GM23248 (cell line): ENCODE measurements around the gene SRGN. TPM values are rescaled to one million over a fixed set of nuclear protein-coding genes. Genes with fewer than 3 reads are reported as not detected.

ENCODE experiments used
- DNase-seq: peaks from one replicate; pipeline ENCODE4 v3.0.0-alpha.2; 2015
- H2AFZ ChIP-seq: fragments of 200-600 bp; sonication (generic); 2 replicates; pipeline ENCODE4 v1.6.1; 2016; ENCODE audit warnings: antibody characterized with exemption
- H3F3A ChIP-seq: fragments of 200-600 bp; sonication (generic); 2 replicates; pipeline ENCODE4 v1.6.1; 2016; ENCODE audit warnings: mild to moderate bottlenecking, antibody characterized with exemption, mixed run types; ENCODE audit not compliant: insufficient read depth
- H3K27ac ChIP-seq: fragments of 200-600 bp; sonication (generic); 2 replicates; pipeline ENCODE4 v1.5.1; 2016; ENCODE audit warnings: mild to moderate bottlenecking
- H3K27me3 ChIP-seq: fragments of 200-600 bp; sonication (generic); replicated peaks from 2 replicates; pipeline ENCODE4 v1.6.1; 2016; ENCODE audit warnings: mild to moderate bottlenecking; ENCODE audit not compliant: insufficient read depth
- H3K36me3 ChIP-seq: fragments of 200-600 bp; sonication (generic); 2 replicates; pipeline ENCODE4 v1.6.1; 2016; ENCODE audit warnings: low read depth, mild to moderate bottlenecking
- H3K4me1 ChIP-seq: fragments of 200-600 bp; sonication (generic); 2 replicates; pipeline ENCODE4 v1.6.1; 2016; ENCODE audit warnings: mild to moderate bottlenecking; ENCODE audit not compliant: insufficient read depth
- H3K4me2 ChIP-seq: fragments of 200-600 bp; sonication (generic); one replicate; pipeline ENCODE4 v1.6.1; 2016; ENCODE audit warnings: mild to moderate bottlenecking; ENCODE audit not compliant: unreplicated experiment
- H3K4me3 ChIP-seq: fragments of 200-600 bp; sonication (generic); 2 replicates; pipeline ENCODE4 v1.5.1; 2016; ENCODE audit warnings: mild to moderate bottlenecking
- H3K79me2 ChIP-seq: fragments of 200-600 bp; sonication (generic); 2 replicates; pipeline ENCODE4 v1.6.1; 2016; ENCODE audit warnings: mild to moderate bottlenecking; ENCODE audit not compliant: insufficient read depth
- H3K9ac ChIP-seq: fragments of 200-600 bp; sonication (generic); 2 replicates; pipeline ENCODE4 v1.6.1; 2016; ENCODE audit warnings: mild to moderate bottlenecking
- H3K9me2 ChIP-seq: fragments of 200-600 bp; sonication (generic); 2 replicates; pipeline ENCODE4 v1.6.1; 2016; ENCODE audit warnings: mixed run types, mild to moderate bottlenecking, moderate library complexity; ENCODE audit not compliant: insufficient read depth
- H3K9me3 ChIP-seq: fragments of 200-600 bp; sonication (generic); one replicate; pipeline ENCODE4 v1.6.1; 2017; ENCODE audit warnings: low read depth
- H4K20me1 ChIP-seq: fragments of 200-600 bp; sonication (generic); 2 replicates; pipeline ENCODE4 v1.6.0; 2016; ENCODE audit not compliant: insufficient read depth
- EZH2 ChIP-seq: fragments of 200-600 bp; sonication (generic); IDR thresholded peaks from 2 replicates; pipeline ENCODE4 v1.6.1; 2018; ENCODE audit warnings: antibody characterized with exemption, mild to moderate bottlenecking; ENCODE audit not compliant: insufficient read depth, poor library complexity, severe bottlenecking
- EZH2phosphoT487 ChIP-seq: fragments of 200-600 bp; sonication (generic); IDR thresholded peaks from 2 replicates; pipeline ENCODE4 v1.6.1; 2018; ENCODE audit warnings: antibody characterized with exemption, moderate library complexity, mild to moderate bottlenecking, low read depth; ENCODE audit not compliant: insufficient read depth
- WGBS, 2 experiments: methylation state at CpG; one replicate each; pipeline ENCODE4 v1.1.6; 2015 to 2017; ENCODE audit warnings: low lambda C conversion rate in 2 of 2, low coverage in 1 of 2; ENCODE audit errors: missing lambda C conversion rate in 2 of 2; 5-methylcytosine and 5-hydroxymethylcytosine counted together
- in situ Hi-C: fragments of 300-500 bp; cut with MboI; formaldehyde crosslinking; loops from 2 replicates; pipeline ENCODE4 v1.15.0; 2020
- polyA plus RNA-seq: library from polyadenylated mRNA; unstranded; fragments of >200 nt; fragmentation: Nextera tagmentation; extraction: Ambion mirVana; gene quantifications from 2 replicates; pipeline ENCODE4 v1.2.1, GENCODE V29; 2016
- total RNA-seq: library from RNA; depleted of rRNA; stranded (reverse); fragments of >200 nt; shearing (Covaris generic); gene quantifications from 2 replicates; pipeline ENCODE4 v1.2.3, GENCODE V29; 2014

The SRGN gene
- total and polyA plus RNA-seq, 2 experiments from 2014 or later, result 89.9 to 136 TPM

GRCh38 chr10:69068549-69068948 lies 19.4 kb upstream of the SRGN start:
- in situ Hi-C loops, result no loop called here
- WGBS, 2 experiments, result 94 to 95% methylated on average over 5 of the region's 5 CpGs
- Histone ChIP-seq H3K79me2 (no peaks in the 10 kb centered on the region), H2AFZ (no peak overlapping the region), H3K4me2 (no peak overlapping the region), H3K27me3 (no peaks in the 10 kb centered on the region), H3K4me1 (peaks cover 20% of the 10 kb centered on the region), H3K9me2 (no peaks in the 10 kb centered on the region), H3K9me3 (no peaks in the 10 kb centered on the region), H3K36me3 (no peaks in the 10 kb centered on the region), H3K27ac (no peak overlapping the region), H3F3A (peaks cover 21% of the 10 kb centered on the region), H3K4me3 (no peak overlapping the region), H4K20me1 (no peaks in the 10 kb centered on the region), H3K9ac (no peak overlapping the region)
- no peak for DNase-seq
- TF ChIP-seq EZH2 (no peak), EZH2phosphoT487 (no peak)

GRCh38 chr10:69069090-69070042 lies 18.5 kb upstream of the SRGN start:
- Histone ChIP-seq H3K9ac (no peak overlapping the region), H3K27me3 (no peaks in the 10 kb centered on the region), H3K79me2 (no peaks in the 10 kb centered on the region), H3K4me2 (no peak overlapping the region), H4K20me1 (no peaks in the 10 kb centered on the region), H3K4me1 (peaks cover 20% of the 10 kb centered on the region), H3K27ac (no peak overlapping the region), H3F3A (peaks cover 21% of the 10 kb centered on the region), H3K9me3 (no peaks in the 10 kb centered on the region), H3K36me3 (no peaks in the 10 kb centered on the region), H3K4me3 (no peak overlapping the region), H3K9me2 (no peaks in the 10 kb centered on the region), H2AFZ (no peak overlapping the region)
- TF ChIP-seq EZH2phosphoT487 (no peak), EZH2 (no peak)
- in situ Hi-C loops, result no loop called here
- 77% methylated on average over 19 of the region's 19 CpGs for WGBS, 2 experiments
- no peak for DNase-seq

GRCh38 chr10:69070951-69071350 lies 17.0 kb upstream of the SRGN start:
- TF ChIP-seq EZH2, result no peak
- no peak for TF ChIP-seq EZH2phosphoT487
- Histone ChIP-seq H3K79me2 (no peaks in the 10 kb centered on the region), H3K27ac (no peak overlapping the region), H3K4me2 (no peak overlapping the region), H3K9me3 (no peaks in the 10 kb centered on the region), H3K36me3 (no peaks in the 10 kb centered on the region), H3K4me1 (peaks cover 8% of the 10 kb centered on the region), H3K27me3 (no peaks in the 10 kb centered on the region), H2AFZ (no peak overlapping the region), H3K9me2 (no peaks in the 10 kb centered on the region), H4K20me1 (no peaks in the 10 kb centered on the region), H3K9ac (no peak overlapping the region), H3K4me3 (no peak overlapping the region), H3F3A (peaks cover 7% of the 10 kb centered on the region)
- in situ Hi-C loops, result no loop called here
- 89 to 98% methylated on average over 4 of the region's 4 CpGs for WGBS, 2 experiments
- DNase-seq, result no peak

- no peaks in the 10 kb centered on the region for H3K9me3 ChIP-seq
- no peak overlapping the region for H2AFZ ChIP-seq
- no peaks in the 10 kb centered on the region for H3K9me2 ChIP-seq
- H3K36me3 ChIP-seq, result no peaks in the 10 kb centered on the region
- TF ChIP-seq EZH2, result no peak
- TF ChIP-seq EZH2phosphoT487, result no peak
- in situ Hi-C loops, result no loop called here
- 92 to 94% methylated on average over 6 of the region's 6 CpGs for WGBS, 2 experiments
- H3K27ac ChIP-seq, result no peak overlapping the region
- no peak overlapping the region for H3K9ac ChIP-seq
- H3K4me2 ChIP-seq, result no peak overlapping the region
- DNase-seq, result no peak
- peaks cover 1% of the 10 kb centered on the region for H3K4me1 ChIP-seq
- no peaks in the 10 kb centered on the region for H3K27me3 ChIP-seq
- no peak overlapping the region for H3K4me3 ChIP-seq
- H4K20me1 ChIP-seq, result no peaks in the 10 kb centered on the region
- H3F3A ChIP-seq, result no peaks in the 10 kb centered on the region; the same call in 1 of the 2 replicates
- H3K79me2 ChIP-seq, result no peaks in the 10 kb centered on the region
Measured at GRCh38 chr10:69071610-69072009, 16.3 kb upstream of the SRGN start.
